Measurements from ENCODE around the gene MED27.
A peak's percentile ranks its signal among the peaks of the same experiment; 100 is the strongest.

The MED27 gene

GRCh38 chr9:131995382-131995781, 84.3 kb downstream of the MED27 start:
- DNase-seq (ENCODE audit: low spot score) = no peak

- no peak for DNase-seq (ENCODE audit: low spot score)
Observed at GRCh38 chr9:131994364-131995125, 85.1 kb downstream of the MED27 start.

GRCh38 chr9:131992906-131993657, 86.6 kb downstream of the MED27 start:
- DNase-seq (ENCODE audit: low spot score) = no peak

GRCh38 chr9:131987232-131987631, 92.4 kb downstream of the MED27 start:
- DNase-seq (ENCODE audit: low spot score) = no peak

- no peak for DNase-seq (ENCODE audit: low spot score)
Observed at GRCh38 chr9:131986576-131986975, 93.1 kb downstream of the MED27 start.

- DNase-seq (ENCODE audit: low spot score) = no peak
Observed at GRCh38 chr9:131986089-131986488, 93.6 kb downstream of the MED27 start.

GRCh38 chr9:131984564-131984963, 95.1 kb downstream of the MED27 start:
- no peak for DNase-seq (ENCODE audit: low spot score)

GRCh38 chr9:131982671-131983239, 96.9 kb downstream of the MED27 start:
- no peak for DNase-seq (ENCODE audit: low spot score)

GRCh38 chr9:131982102-131982501, 97.6 kb downstream of the MED27 start:
- no peak for DNase-seq (ENCODE audit: low spot score)

GRCh38 chr9:131981116-131981776, 98.4 kb downstream of the MED27 start:
- DNase-seq (ENCODE audit: low spot score) = no peak

- DNase-seq (ENCODE audit: low spot score) = no peak
Observed at GRCh38 chr9:131980267-131981016, 99.2 kb downstream of the MED27 start.

- peak; percentile 27 for DNase-seq (ENCODE audit: low spot score)
Observed at GRCh38 chr9:131977109-131977838, 102.4 kb downstream of the MED27 start.

GRCh38 chr9:131976157-131977108, 103.2 kb downstream of the MED27 start:
- peak; percentile 6 for DNase-seq (ENCODE audit: low spot score)

- no peak for DNase-seq (ENCODE audit: low spot score)
Observed at GRCh38 chr9:131972889-131973288, 106.8 kb downstream of the MED27 start.

GRCh38 chr9:131971482-131972074, 108.1 kb downstream of the MED27 start:
- no peak for DNase-seq (ENCODE audit: low spot score)

GRCh38 chr9:131969469-131969989, 110.1 kb downstream of the MED27 start:
- no peak for DNase-seq (ENCODE audit: low spot score)

GRCh38 chr9:131968632-131969031, 111.0 kb downstream of the MED27 start:
- DNase-seq (ENCODE audit: low spot score) = no peak

- no peak for DNase-seq (ENCODE audit: low spot score)
Observed at GRCh38 chr9:131965841-131966240, 113.8 kb downstream of the MED27 start.

GRCh38 chr9:131965103-131965502, 114.6 kb downstream of the MED27 start:
- no peak for DNase-seq (ENCODE audit: low spot score)
